HG03378 (cell line): ENCODE measurements around the gene ZNF33A.
"Not testable (repeated sequence)": the region's sequence is repeated elsewhere in the genome, so short reads cannot be mapped to it uniquely, and the experiment has no call there.

Source experiments
- ATAC-seq: cut with Tn5 transposase; IDR thresholded peaks from one replicate; pipeline ENCODE4 v1.9.1; 2021; ENCODE audit warnings: mild to moderate bottlenecking, moderate library complexity; ENCODE audit not compliant: unreplicated experiment

ZNF33A gene

GRCh38 chr10:38010119-38010903, at the start of gene ZNF33A:
Gene ZNF33A, plus strand, starts transcription at chr10:38010675. Its CDS starts 1,667 bp downstream, at chr10:38012342.
- peak; percentile 89 for ATAC-seq

- no peak for ATAC-seq
Measured at GRCh38 chr10:37965006-37965405, 45.5 kb upstream of the ZNF33A start.

- no peak for ATAC-seq
Measured at GRCh38 chr10:37972396-37972795, 38.1 kb upstream of the ZNF33A start.

DNA sequence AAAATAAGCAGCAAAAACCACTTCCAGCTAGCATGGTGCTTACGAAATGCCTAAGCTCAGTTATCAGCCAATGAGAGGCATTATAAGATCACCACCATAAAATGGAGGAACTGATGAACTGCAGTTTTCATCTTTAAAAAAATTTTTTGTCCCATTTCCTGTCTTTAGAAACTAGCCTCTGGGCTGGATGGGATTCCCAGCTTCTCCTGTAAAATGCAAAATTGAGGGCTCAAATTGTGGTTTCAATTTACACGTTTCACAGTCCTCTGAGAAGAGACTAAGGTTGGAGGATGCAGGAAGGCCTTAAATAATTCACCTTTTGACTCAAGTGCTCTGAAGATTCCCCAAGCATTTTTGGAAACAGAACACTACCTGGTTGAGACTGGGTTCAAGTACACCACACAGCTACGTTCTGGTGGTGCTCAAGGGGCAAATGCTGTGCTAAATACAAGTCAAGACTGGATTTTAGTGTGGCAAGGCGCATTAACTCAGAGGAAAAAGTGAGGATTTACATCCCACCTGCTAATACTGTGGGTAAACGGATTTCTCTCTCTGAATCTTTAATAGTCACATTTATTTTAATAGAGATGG, 35.0 kb upstream of the ZNF33A start:
- no peak for ATAC-seq

DNA sequence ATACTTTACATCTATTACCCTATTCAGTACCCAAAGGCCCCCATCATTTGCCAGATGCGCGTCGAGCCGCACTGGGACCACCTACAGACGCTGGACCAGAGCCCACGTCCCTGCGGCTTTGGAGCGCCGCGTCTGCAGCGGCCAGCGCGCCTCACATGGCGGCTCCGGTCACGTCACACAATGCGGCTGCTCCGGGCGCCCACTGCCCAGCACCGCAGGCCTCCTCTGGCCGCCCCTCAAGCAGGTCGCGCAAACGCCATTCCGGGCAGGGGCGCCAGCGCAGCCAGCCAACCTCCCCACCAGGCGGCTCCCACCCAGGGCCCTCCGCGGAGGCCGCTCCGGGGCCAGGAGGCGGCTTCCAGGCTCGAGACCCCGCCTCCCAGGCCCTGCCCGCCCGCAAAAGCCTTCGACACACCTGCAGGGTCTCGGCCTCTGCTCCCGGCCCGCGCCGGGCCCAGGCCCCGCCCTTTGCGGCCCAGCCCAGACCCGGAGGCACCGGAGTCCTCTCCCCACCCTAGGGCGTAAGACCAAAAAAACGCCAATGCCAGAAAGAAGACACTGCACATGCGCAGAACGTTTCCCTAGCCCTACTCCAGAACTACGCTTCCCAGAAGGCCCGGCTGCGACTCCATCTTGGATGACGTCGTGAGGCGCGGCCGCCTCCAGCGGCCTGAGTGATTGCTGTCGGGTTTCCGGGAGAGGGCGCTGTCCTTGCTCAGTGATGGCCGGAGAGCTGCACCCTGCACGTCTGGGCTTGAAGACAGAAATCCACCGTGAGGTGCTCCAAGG, 34.2 kb upstream of the ZNF33A start, which contains the start of gene ZNF25:
Gene ZNF25, minus strand, starts transcription at position 557 of the 789 bp plus-strand sequence. CDS start 4,925 bp downstream, outside the sequence.
- peak; percentile 94 for ATAC-seq

DNA sequence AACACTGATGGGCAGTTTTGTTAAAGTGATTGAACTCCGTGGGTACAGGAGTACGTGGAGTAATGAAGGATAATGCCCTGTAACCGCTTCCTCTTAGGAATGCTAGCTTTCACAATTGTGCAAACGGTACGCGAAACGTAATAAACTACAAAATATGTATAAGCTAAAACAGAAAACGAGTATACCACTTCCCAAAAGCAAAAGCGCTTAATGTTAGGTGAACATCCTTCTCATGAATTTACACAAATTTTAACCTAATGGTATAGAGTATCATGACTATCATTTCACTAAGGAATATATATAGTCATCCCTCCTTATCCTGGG, 33.6 kb upstream of the ZNF33A start:
- ATAC-seq = peak; percentile 3

- no peak for ATAC-seq
Measured at GRCh38 chr10:37991655-37992054, 18.8 kb upstream of the ZNF33A start.

DNA sequence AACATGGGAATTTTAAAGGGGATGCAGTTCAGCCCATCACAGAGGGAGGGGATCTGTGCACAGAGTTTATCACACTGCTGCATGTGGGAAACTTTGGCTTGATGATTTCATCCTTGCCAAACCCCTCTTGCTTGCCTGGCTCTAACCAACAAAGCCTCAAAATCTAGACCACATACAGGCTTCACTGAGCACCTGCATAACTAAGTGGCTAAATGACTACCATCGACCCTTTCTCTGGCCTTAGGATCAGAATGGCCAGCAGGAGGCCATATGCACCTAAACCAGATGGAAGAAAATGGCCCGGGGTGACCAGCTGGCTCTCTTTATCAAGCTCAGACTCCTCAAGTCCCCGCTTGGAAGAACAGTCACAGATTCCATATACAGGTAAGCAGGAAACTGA, 18.4 kb upstream of the ZNF33A start:
- no peak for ATAC-seq

GRCh38 chr10:37998920-37999319, 11.6 kb upstream of the ZNF33A start:
- not testable (repeated sequence) for ATAC-seq

GRCh38 chr10:38000474-38000873, 10.0 kb upstream of the ZNF33A start:
- not testable (repeated sequence) for ATAC-seq

DNA sequence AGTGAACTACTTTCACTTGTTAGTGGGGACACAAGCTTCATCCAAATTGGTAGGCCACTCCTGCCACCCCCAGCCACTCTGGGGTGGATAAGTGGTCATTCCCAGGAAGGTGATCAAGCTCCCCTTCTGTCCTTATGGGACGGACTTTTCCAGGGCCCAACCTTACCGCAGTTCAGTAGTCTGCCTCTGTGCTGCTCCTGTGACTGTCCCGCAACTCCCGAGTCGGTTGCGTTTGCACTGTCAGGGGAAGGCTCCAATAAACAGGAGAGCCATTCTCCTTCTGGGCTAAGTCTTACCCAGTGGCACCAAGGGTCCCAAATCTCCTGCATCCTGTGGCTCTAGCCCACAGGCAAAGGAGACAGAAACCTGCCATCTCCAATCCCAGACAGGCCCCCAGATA, 7.4 kb upstream of the ZNF33A start:
- no peak for ATAC-seq

GRCh38 chr10:38003588-38003987, 6.9 kb upstream of the ZNF33A start:
- no peak for ATAC-seq

GRCh38 chr10:38007551-38007950, 2.9 kb upstream of the ZNF33A start:
- ATAC-seq = no peak

DNA sequence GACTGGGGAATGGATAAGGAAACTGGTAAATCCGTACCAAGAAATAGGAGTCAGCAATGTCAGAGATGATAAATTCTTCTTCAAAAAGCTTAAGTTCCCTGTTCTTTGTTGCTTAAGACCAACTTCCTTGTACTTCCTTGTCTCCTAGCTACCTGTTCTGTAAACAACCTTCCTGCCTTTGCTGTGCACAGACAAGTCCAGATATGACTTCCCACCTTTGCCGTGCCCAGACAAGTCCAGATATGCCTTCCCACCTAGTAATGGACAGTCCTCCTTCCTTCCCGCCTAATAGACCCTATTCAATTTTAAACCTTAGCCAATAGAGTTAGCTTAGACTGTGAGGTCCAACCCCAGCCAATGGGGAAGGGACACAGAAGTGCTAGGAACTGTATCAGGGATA, 2.5 kb upstream of the ZNF33A start:
- no peak for ATAC-seq

- no peak for ATAC-seq
Measured at GRCh38 chr10:38016354-38016753, 5.9 kb downstream of the ZNF33A start.

DNA sequence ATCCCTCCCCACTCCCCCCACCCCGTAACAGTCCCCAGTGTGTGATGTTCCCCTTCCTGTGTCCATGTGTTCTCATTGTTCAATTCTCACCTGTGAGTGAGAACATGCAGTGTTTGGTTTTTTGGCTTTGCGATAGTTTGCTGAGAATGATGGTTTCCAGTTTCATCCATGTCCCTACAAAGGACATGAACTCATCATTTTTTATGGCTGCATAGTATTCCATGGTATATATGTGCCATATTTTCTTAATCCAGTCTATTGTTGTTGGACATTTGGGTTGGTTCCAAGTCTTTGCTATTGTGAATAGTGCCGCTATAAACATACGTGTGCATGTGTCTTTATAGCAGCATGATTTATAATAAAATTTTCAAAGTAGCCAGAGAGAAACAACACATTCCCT, 8.6 kb downstream of the ZNF33A start:
- not testable (repeated sequence) for ATAC-seq

DNA sequence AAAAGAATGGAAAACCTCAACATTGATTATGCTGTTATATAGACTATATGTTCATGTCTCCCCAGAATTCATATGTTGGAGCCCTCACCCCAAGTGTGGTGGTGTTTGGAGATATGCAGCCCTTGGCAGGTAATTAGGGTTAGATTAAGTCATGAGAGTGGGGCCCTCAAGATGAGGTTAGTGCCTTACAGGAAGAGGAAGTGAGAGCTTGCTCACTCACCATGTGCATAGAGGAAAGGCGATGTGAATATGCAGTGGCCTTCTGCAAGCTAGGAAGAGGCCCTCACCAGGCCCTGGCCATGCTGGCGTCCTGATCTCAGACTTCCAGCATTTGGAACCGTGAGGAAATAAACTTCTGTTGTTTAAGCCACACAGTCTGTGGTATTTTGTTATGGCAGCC, 14.8 kb downstream of the ZNF33A start:
- ATAC-seq = peak; percentile 88

DNA sequence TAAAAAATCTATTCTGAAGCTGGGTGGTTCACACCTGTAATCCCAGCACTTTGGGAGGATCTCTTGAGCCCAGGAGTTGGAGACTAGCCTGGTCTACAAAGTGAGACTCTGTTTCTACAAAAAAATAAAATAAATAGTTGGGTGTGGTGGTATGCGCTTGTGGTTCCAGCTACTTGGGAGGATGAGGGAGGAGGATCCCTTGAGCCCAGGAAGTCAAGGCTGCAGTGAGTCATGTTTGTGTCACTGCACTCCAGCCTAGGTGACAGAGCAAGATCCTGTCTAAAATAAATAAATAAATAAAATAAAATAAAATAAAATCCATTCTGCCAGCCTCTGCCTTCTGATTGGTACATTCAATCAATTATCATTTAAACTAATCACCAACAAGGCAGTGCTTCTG, 17.5 kb downstream of the ZNF33A start:
- no peak for ATAC-seq

GRCh38 chr10:38032886-38033285, 22.4 kb downstream of the ZNF33A start:
- no peak for ATAC-seq

GRCh38 chr10:38038107-38038931, 27.8 kb downstream of the ZNF33A start:
- ATAC-seq = peak; percentile 94

DNA sequence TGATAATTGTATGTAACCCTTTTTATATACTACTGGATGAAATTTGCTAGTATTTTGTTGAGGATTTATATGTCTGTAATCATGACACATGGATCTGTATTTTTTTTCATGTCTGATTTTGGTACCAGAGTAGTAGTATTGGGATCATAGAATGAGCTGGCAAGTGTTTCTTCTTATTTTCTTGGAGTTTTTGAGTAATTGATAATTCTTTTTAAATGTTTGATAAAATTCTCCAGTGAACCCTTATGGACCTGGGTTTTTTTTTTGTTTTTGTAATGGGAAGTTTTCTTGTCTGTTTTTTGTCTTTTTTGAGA, 28.4 kb downstream of the ZNF33A start:
- ATAC-seq = peak; percentile 18
